NCI-H526 (cell line): ENCODE data around the gene TMUB1.

Source experiments
- DNase-seq, 2 experiments: peaks; one replicate each; lab custom pipeline; 2025; lab: John Stamatoyannopoulos, UW

The TMUB1 gene

DNA sequence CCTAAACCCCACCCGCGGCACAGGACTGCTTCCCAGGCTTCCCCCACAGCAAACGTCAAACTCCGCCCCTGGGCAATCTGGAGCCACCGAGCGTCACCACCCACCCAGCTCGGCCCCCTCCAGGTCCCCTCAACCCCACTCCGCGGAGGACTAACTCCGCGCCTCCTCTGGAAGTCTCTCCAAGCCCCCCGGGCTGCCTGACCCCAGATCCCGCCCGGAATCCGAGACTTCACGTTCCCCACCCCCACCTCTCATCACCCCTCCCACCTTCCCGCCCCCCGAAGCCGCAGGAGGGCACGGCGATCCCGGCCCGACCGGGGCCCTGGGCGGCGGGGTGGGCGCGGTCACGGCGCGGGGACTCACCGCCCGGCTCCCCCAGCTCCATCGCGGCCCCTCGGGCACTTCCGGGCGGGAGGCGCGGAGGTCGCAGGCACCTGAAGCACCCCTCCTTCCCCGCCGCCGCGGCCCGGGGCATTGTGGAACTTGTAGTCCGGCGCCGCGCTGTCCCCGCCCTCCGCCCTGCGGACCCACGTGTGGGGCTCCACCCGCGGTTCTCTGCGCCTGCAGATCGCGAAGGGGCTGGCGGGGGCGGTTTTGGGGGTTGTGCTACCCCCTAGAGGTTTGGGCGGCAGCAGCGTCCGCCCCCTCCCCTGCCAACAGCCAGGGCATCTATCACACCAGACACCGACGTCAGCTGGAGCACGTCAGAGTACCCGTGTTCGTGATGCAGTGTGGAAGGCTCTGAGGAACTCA is at the start of gene TMUB1:
TSS of gene TMUB1 (minus strand) at position 423 of the 753 bp plus-strand sequence. CDS start 930 bp downstream, outside the sequence.
- peak; percentile 25 to 92 for DNase-seq

GRCh38 chr7:151132461-151133205 is 49.3 kb upstream of the TMUB1 start:
- DNase-seq: no peak

GRCh38 chr7:151131592-151132293 is 48.5 kb upstream of the TMUB1 start:
- DNase-seq: no peak

DNA sequence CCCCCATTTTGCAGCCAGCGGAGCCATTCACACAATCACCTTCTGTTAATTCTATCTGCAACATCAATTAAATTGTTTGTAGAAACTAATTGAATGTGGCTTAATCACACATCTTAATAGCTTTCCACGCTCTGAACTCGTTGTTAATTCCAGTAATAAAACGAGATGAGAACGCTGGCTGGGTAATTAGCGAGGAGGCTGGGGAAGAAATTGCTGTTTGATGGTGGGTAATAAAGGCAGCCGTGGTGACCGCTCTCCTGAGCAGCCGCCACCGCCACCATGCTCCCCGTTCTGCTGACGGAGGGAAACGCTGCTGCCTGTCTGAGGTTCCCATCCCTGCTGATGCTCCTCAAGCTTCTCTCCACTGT is 47.9 kb upstream of the TMUB1 start:
- DNase-seq: no peak

GRCh38 chr7:151130741-151131157 is 47.5 kb upstream of the TMUB1 start:
- DNase-seq: no peak

DNA sequence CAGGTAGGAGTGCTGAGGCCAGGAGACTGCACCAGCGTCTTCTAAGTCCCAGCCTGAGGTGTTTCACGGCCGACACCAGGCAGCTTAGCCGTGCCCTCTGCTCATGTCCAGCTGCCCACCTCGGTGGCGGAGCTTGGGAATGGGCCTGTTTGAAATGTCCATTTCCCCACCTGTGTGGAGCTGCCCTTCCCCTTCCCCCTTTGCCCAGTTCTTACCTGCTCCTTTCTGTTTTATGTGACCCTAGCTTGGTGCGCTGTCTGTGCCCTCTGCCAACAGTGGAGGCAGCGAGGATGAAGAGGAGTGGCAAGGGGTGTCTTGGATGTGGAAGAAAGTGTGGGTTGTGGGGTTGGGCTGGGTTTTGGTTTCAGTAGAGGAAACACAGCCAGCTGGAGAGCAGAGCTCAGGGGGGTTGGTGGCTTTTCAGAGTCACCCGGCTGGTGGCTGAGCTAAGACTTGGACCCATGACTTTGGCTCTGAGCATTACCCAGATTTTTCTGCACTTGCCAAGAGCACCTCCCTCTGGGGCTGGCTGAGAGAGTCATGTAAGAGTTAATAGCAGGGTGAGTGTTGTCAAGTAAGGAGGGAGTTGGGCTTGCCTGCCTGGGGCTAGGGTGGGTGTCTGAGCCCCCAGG is 46.8 kb upstream of the TMUB1 start:
- no peak for DNase-seq

- no peak for DNase-seq
These were observed 46.0 kb upstream of the TMUB1 start for GRCh38 chr7:151129117-151129959.

DNA sequence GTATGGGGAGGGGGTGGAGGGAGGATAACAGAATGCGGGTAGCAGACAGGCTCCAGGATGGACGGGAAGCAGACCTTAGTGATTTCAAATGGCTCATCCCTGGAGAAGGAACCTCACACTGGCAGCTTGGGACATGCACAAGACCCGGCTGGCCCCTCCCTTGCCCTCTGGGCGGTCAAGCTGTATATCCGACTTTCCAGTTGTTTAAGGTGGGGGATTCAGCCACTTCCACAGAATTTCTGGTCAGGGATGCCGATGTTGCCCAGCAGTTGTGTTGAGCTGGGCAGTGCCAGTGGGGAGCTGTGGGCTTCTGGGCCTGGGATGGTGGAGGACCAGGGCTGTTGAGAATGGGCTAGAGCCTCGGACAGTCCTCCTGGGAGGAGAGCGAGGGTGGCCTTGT is 45.4 kb upstream of the TMUB1 start:
- DNase-seq: no peak

DNA sequence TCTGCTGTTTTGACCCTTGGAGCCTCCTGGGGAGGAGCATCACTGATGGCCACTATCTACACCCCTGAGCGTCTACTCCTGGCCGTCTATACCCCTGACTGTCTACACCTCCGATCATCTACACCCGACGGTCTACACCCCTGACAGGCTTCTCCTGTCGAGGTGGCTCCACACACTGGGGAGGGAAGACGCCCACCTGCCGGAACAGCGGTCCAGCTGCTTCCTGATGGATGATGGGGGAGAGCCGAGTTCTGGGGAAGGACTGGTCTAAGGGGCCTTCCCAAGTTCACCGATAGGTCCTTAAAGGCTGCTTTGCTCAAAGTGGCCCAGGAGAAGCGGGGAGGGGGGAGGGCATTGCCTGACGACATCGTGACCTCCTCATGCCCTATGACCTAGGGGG is 44.9 kb upstream of the TMUB1 start:
- no peak for DNase-seq

DNA sequence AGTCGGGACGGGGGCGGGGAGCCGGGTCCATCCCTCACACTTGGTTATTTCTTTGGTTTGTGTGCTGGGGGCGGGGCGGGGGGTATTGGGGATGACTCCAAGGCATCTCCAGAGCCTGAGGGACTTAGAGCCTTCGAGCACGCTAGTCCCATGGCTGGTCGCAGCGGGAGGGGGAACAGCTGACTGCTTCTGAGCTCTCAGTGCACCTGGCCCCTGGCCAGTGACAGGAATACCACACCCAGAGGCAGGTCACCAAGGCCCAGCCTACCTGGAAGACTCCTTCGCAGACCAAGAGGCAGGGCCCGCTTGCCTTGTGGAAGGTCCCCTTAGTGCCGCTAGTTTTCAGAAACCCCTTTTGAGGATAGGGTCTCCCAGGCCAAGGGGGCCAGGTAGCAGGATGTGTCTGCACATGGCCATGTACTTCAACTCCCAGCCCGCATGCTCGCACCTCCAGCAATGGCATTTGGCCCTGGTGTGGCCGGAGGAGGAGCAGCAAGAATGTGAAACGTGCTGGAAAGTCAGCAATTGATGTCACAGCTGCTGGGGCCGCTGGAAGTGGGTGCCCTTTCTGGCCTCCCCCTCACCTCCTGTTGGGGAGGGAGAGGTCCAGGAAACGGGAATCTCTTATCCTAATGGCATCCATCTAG is 43.3 kb upstream of the TMUB1 start:
- no peak for DNase-seq

GRCh38 chr7:151125846-151126481 is 42.7 kb upstream of the TMUB1 start:
- peak in 1 of 2 experiments; percentile 52 for DNase-seq

GRCh38 chr7:151125470-151125845 is 42.2 kb upstream of the TMUB1 start:
- peak; percentile 69 to 92 for DNase-seq

- DNase-seq: no peak
These were observed 41.7 kb upstream of the TMUB1 start for GRCh38 chr7:151124899-151125399.

DNA sequence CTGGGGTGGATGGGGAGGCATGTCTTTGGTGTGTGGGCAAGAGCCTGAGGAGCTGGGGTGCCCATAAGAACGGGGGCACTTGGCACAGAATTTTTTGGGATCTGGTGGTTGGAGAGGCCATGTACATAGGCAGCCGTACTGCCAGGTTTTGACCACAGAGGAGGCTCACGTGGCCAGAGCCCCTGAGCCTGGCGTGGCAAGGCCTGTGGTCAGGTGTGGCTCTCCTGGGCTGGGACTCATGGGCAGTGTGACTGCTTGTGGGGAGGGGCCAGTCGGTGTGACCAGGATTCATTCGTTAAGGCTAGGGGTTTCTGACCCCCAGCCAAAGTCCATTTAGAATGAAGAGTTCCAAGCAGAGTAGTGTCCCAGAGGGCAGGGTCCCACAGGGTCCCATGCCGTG is 41.2 kb upstream of the TMUB1 start:
- no peak for DNase-seq

DNA sequence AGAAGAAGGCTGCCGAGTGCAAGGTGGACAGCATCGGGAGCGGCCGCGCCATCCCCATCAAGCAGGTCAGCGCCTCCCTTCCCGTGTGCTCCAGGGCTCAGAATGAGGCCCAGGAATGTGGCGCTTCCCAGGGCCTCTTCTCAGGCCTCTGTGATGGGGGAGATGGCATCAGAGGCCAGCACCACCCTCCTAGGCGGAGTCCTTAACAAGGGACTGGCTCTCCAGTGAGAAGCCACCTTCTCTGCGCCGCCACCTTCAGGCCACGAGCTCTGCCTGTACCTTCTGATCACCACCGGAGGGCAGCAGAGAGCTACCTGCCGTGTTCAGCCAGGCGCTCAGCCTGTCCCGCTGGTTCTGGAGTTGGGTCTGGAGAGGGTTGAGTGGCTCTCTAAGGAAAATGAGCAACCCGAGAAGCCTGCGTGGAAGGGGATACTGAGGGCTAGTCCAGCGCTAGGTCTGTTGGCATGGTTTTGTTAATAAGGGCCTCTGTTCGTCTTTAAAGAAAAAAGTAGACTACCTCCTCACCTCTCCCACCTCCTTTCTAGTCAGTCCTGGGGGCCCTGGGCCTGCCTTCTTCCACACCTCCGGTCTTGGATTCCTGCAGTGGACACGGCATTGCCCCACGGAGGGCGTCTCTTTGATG is 40.6 kb upstream of the TMUB1 start:
- DNase-seq: peak; percentile 70 to 90

GRCh38 chr7:151123158-151123821 is 40.0 kb upstream of the TMUB1 start:
- no peak for DNase-seq

GRCh38 chr7:151122796-151123157 is 39.5 kb upstream of the TMUB1 start:
- DNase-seq: no peak

DNA sequence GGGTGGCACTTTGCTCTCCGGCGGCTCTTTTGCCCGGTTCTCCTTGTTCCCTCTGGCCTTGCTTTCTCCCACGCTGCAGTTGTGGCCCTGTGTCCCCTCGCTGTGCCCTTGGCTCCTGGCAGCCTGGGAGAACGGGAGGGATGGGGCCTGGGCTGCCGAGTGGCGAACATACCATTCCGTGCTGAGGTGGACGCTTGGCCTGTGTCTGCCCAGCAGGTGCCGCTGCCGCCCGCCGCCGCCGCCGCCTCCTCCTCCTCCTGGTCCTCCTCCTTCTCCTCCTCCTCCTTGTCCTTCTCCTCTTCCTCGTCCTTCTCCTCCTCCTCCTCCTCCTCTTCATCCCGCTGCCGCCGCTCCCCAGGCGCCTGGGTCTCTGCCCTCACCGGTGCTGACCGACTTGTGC is 39.0 kb upstream of the TMUB1 start:
- DNase-seq: no peak
